GM04503 (cell line): Measurements from ENCODE around the gene RNF126.

Source experiments
- DNase-seq: peaks from one replicate; pipeline ENCODE4 v3.0.0-alpha.2; 2012; ENCODE audit warnings: low read depth

Gene RNF126

GRCh38 chr19:662207-662961 is 630 bp downstream of the RNF126 start:
- DNase-seq = no peak

- DNase-seq = no peak
Measured at GRCh38 chr19:661427-662196, 1.4 kb downstream of the RNF126 start.

- DNase-seq = no peak
Measured at GRCh38 chr19:660793-661426, 2.1 kb downstream of the RNF126 start.

- no peak for DNase-seq
Measured at GRCh38 chr19:658916-659839, 3.8 kb downstream of the RNF126 start.

GRCh38 chr19:658059-658839 is 4.8 kb downstream of the RNF126 start:
- no peak for DNase-seq

- DNase-seq = no peak
Measured at GRCh38 chr19:657611-658010, 5.4 kb downstream of the RNF126 start.

GRCh38 chr19:656751-657559 is 6.1 kb downstream of the RNF126 start:
- DNase-seq = no peak

GRCh38 chr19:655691-656090 is 7.3 kb downstream of the RNF126 start:
- DNase-seq = no peak

- DNase-seq = no peak
Measured at GRCh38 chr19:653425-653824, 9.6 kb downstream of the RNF126 start.

- DNase-seq = no peak
Measured at GRCh38 chr19:652467-653389, 10.3 kb downstream of the RNF126 start.

GRCh38 chr19:651991-652390 is 11.0 kb downstream of the RNF126 start:
- DNase-seq = no peak

- no peak for DNase-seq
Measured at GRCh38 chr19:651114-651818, 11.7 kb downstream of the RNF126 start.

- DNase-seq = no peak
Measured at GRCh38 chr19:650121-650520, 12.9 kb downstream of the RNF126 start.

GRCh38 chr19:648904-649801 is 13.9 kb downstream of the RNF126 start:
- no peak for DNase-seq

- no peak for DNase-seq
Measured at GRCh38 chr19:648305-648704, 14.7 kb downstream of the RNF126 start.

GRCh38 chr19:647566-648284 is 15.3 kb downstream of the RNF126 start:
- no peak for DNase-seq
